ENCODE results near the gene PEX14.

DNA sequence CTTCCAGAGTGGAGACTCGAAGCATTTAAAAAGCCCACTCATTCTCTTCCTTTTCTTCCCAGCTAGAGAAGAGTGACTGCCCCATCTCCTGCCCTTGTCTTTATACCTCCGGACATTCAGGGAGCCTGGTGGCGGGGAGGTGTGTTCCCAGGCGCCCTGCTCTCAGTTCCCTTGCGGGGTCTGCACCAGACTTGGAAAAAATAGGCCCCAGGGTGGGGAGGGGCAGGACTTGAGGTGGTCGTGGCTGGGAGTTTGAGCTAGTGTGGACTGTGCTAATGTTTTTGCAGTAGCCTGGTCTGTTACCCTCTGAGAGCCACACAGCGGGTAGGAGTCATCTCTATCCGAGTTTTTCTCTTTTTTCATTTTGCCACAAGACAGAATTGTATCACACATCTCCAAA is 139.1 kb downstream of the PEX14 start:
- TF ChIP-seq ZNF830 (CRISPR knock-in tag; IDR thresholded peaks at IDR 0.05): no peak
- no peak for TF ChIP-seq HES1 (IDR thresholded peaks at IDR 0.05; ENCODE audit: low read depth)
- no peak for TF ChIP-seq SMC3 (conservative IDR thresholded peaks at IDR 0.05; ENCODE audit: insufficient read depth, low read depth, low read length)
- TF ChIP-seq, protein P1, sequence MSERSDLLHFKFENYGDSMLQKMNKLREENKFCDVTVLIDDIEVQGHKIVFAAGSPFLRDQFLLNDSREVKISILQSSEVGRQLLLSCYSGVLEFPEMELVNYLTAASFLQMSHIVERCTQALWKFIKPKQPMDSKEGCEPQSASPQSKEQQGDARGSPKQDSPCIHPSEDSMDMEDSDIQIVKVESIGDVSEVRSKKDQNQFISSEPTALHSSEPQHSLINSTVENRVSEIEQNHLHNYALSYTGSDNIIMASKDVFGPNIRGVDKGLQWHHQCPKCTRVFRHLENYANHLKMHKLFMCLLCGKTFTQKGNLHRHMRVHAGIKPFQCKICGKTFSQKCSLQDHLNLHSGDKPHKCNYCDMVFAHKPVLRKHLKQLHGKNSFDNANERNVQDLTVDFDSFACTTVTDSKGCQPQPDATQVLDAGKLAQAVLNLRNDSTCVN (CRISPR knock-in tag; IDR thresholded peaks at IDR 0.05): no peak
- TF ChIP-seq HDAC6 (IDR thresholded peaks at IDR 0.05; ENCODE audit: low read depth, low read length): no peak
- TF ChIP-seq PBX2 (CRISPR knock-in tag; IDR thresholded peaks at IDR 0.05; ENCODE audit: low read depth): no peak
- no peak for TF ChIP-seq PBX2 (tag; conservative IDR thresholded peaks at IDR 0.05; ENCODE audit: low read depth)
- no peak for TF ChIP-seq PTBP1 (IDR thresholded peaks at IDR 0.05; ENCODE audit: low read depth, low read length)
- TF ChIP-seq CTCF (IDR thresholded peaks at IDR 0.05 in 2 of 3, conservative IDR thresholded peaks at IDR 0.05 in 1 of 3; ENCODE audit: insufficient read depth in 2 of 3, low read depth in 1 of 3, low read length in 3 of 3): no peak
- no peak for TF ChIP-seq L3MBTL2 (IDR thresholded peaks at IDR 0.05)
- no peak for TF ChIP-seq PCBP2 (IDR thresholded peaks at IDR 0.05; ENCODE audit: low read depth, low read length, poor library complexity, severe bottlenecking)
- TF ChIP-seq TCF7L2 (IDR thresholded peaks at IDR 0.05; ENCODE audit: low read depth, low read length): no peak
- TF ChIP-seq NR2C2 (CRISPR knock-in tag; IDR thresholded peaks at IDR 0.05): no peak
- TF ChIP-seq NR2C2 (tag; IDR thresholded peaks at IDR 0.05): no peak
- TF ChIP-seq SREBF1 (IDR thresholded peaks at IDR 0.05; ENCODE audit: borderline replicate concordance, low read depth, low read length): no peak
